ENCODE results near the gene RIT1. TPM values are rescaled to one million over a fixed set of nuclear protein-coding genes. Genes with fewer than 3 reads are reported as not detected.
A peak's percentile ranks its signal among the peaks of the same experiment; 100 is the strongest.

Gene RIT1
- total RNA-seq, 2 experiments from 2014 or later = 15.9 to 21.0 TPM

- Histone ChIP-seq H2AFZ (ENCODE audit: low read length) (peak overlapping the region; percentile 34; the same call in 1 of the 2 replicates), H3K36me3 (ENCODE audit: insufficient read depth, low read length) (no peaks in the 10 kb centered on the region; the same call in 1 of the 2 replicates), H3K27ac (ENCODE audit: low read depth, low read length, poor library complexity, severe bottlenecking) (peak overlapping the region; percentile 75), H3K4me1 (ENCODE audit: insufficient read depth, low read length, poor library complexity, severe bottlenecking) (peaks cover 69% of the 10 kb centered on the region), H3K4me3 (ENCODE audit: low read depth, low read length, poor library complexity, severe bottlenecking) (peak overlapping the region; percentile 11), H3K9me3 (ENCODE audit: low read length) (no peaks in the 10 kb centered on the region), H4K20me1 (ENCODE audit: insufficient read depth, low read length) (no peaks in the 10 kb centered on the region), H3K4me2 (ENCODE audit: low read length) (peak overlapping the region; percentile 60), H3K79me2 (ENCODE audit: insufficient read depth, low read depth, low read length) (no peaks in the 10 kb centered on the region), H3K9me2 (ENCODE audit: insufficient read depth, low read length) (no peaks in the 10 kb centered on the region)
- intact Hi-C loops (cut with micrococcal nuclease; ENCODE audit: unreplicated experiment) = no loop called here
- ChIA-PET POLR2A (interaction anchor here (0.7 to 1.4 kb wide), 6 partner anchors 33 to 81 kb away, joined by 3 to 4 read pairs (median 4); partner anchors contain the start of gene SSR2), CTCF (ENCODE audit: unreplicated experiment) (interaction anchor here (0.9 kb wide), 1 partner anchor 44 kb away, joined by 4 read pairs; no protein-coding TSS in a partner anchor)
- BruUV-seq (replicated peaks) = no TSS peak
- TF ChIP-seq CTCF (conservative IDR thresholded peaks at IDR 0.05; ENCODE audit: low read length) (no peak), EZH2phosphoT487 (IDR thresholded peaks at IDR 0.05; ENCODE audit: borderline replicate concordance, low read depth, low read length) (no peak)
- no peak for DNase-seq (ENCODE audit: low spot score)
Observed at GRCh38 chr1:155940482-155940992, 29.4 kb upstream of the RIT1 start.

GRCh38 chr1:155938220-155938627 is 27.1 kb upstream of the RIT1 start:
- ChIA-PET POLR2A (interaction anchor here (0.6 to 1.9 kb wide), 6 partner anchors 10 to 52 kb away, joined by 4 to 8 read pairs (median 5); partner anchors contain the start of gene ARHGEF2), CTCF (ENCODE audit: unreplicated experiment) (interaction anchor here (1.0 to 2.2 kb wide), 4 partner anchors 43 to 128 kb away, joined by 3 to 17 read pairs (median 6); no protein-coding TSS in a partner anchor)
- H4K20me1 ChIP-seq (ENCODE audit: insufficient read depth, low read length) = 0 out of 2 replicates have a peak, but pooled peaks cover under 1% of the 10 kb centered on the region
- TF ChIP-seq EZH2phosphoT487 (IDR thresholded peaks at IDR 0.05; ENCODE audit: borderline replicate concordance, low read depth, low read length) (no peak), CTCF (conservative IDR thresholded peaks at IDR 0.05; ENCODE audit: low read length) (peak; percentile 97)
- H2AFZ ChIP-seq (ENCODE audit: low read length) = no peak overlapping the region; the same call in 1 of the 2 replicates
- H3K9me2 ChIP-seq (ENCODE audit: insufficient read depth, low read length) = no peaks in the 10 kb centered on the region
- no peak overlapping the region for H3K27ac ChIP-seq (ENCODE audit: low read depth, low read length, poor library complexity, severe bottlenecking)
- H3K36me3 ChIP-seq (ENCODE audit: insufficient read depth, low read length) = peaks cover 8% of the 10 kb centered on the region
- H3K9me3 ChIP-seq (ENCODE audit: low read length) = no peaks in the 10 kb centered on the region
- intact Hi-C loops (cut with micrococcal nuclease; ENCODE audit: unreplicated experiment) = loop anchor here (1.0 to 2.0 kb wide), 3 partner anchors 41 to 128 kb away; partner anchors contain the start of gene ARHGEF2
- H3K4me2 ChIP-seq (ENCODE audit: low read length) = no peak overlapping the region
- DNase-seq (ENCODE audit: low spot score) = peak; percentile 77
- H3K79me2 ChIP-seq (ENCODE audit: insufficient read depth, low read depth, low read length) = peaks cover 10% of the 10 kb centered on the region
- H3K4me1 ChIP-seq (ENCODE audit: insufficient read depth, low read length, poor library complexity, severe bottlenecking) = peaks cover 55% of the 10 kb centered on the region
- no peak overlapping the region for H3K4me3 ChIP-seq (ENCODE audit: low read depth, low read length, poor library complexity, severe bottlenecking)
- BruUV-seq (replicated peaks) = no TSS peak

Measured in OCI-LY7 (cell line).